Esophagus (tissue), 2 donors: ENCODE results near the gene HSPD1. TPM values are rescaled to one million over a fixed set of nuclear protein-coding genes. Genes with fewer than 3 reads are reported as not detected.
"Not testable (repeated sequence)": the region's sequence is repeated elsewhere in the genome, so short reads cannot be mapped to it uniquely, and the experiment has no call there.

Experiments
- H3K27ac ChIP-seq, 2 donors: one replicate each; pipeline ENCODE4 v1.5.1; 2013; ENCODE audit warnings: low read depth in 2 of 2, mild to moderate bottlenecking in 2 of 2, inconsistent platforms in 1 of 2, low read length in 1 of 2, moderate library complexity in 1 of 2
- H3K27me3 ChIP-seq, 2 donors: one replicate each; pipeline ENCODE4 v1.6.1; 2013; ENCODE audit warnings: low read length in 2 of 2, control low read depth in 1 of 2, mild to moderate bottlenecking in 1 of 2; ENCODE audit not compliant: insufficient read depth in 2 of 2, control insufficient read depth in 1 of 2
- H3K36me3 ChIP-seq, 2 donors: one replicate each; pipeline ENCODE4 v1.6.1; 2013; ENCODE audit warnings: low read length in 1 of 2; ENCODE audit not compliant: control insufficient read depth in 2 of 2, insufficient read depth in 2 of 2
- H3K4me1 ChIP-seq, 2 donors: one replicate each; pipeline ENCODE4 v1.6.1; 2013; ENCODE audit warnings: low read length in 1 of 2; ENCODE audit not compliant: control insufficient read depth in 2 of 2, insufficient read depth in 2 of 2
- H3K4me3 ChIP-seq, 2 donors: one replicate each; pipeline ENCODE4 v1.5.1; 2013; ENCODE audit warnings: low read length in 2 of 2, mild to moderate bottlenecking in 2 of 2, low read depth in 1 of 2, moderate library complexity in 1 of 2
- H3K9me3 ChIP-seq, 2 donors: one replicate each; pipeline ENCODE4 v1.6.1; 2013; ENCODE audit warnings: mild to moderate bottlenecking in 2 of 2, low read depth in 1 of 2, low read length in 1 of 2, moderate library complexity in 1 of 2; ENCODE audit not compliant: control insufficient read depth in 2 of 2, insufficient read depth in 1 of 2
- WGBS, 2 donors: extraction: QIAGEN DNeasy Blood & Tissue Kit; methylation state at CpG; one replicate each; pipeline ENCODE4 v1.1.7; 2013; 5-methylcytosine and 5-hydroxymethylcytosine counted together
- polyA plus RNA-seq, 2 donors: library from polyadenylated mRNA; stranded (reverse); fragments of 200-250 nt; gene quantifications; one replicate each; pipeline ENCODE4 v1.2.3, GENCODE V29; 2013
- donor health status: healthy with polysubstance abuse.
- donor health status: Bipolar disorder and iron deficiency.

Gene HSPD1
- polyA plus RNA-seq, 2 donors: 75.0 to 120 TPM

GRCh38 chr2:197472166-197472565 is 27.5 kb downstream of the HSPD1 start:
- Histone ChIP-seq H3K27me3 (no peaks in the 10 kb centered on the region), H3K4me3 (no peak overlapping the region), H3K9me3 (no peaks in the 10 kb centered on the region), H3K4me1 (no peaks in the 10 kb centered on the region), H3K36me3 (peaks cover 0 to 11% of the 10 kb centered on the region in 2 donors), H3K27ac (no peak overlapping the region)
- WGBS, 2 donors: 97 to 99% methylated on average over 5 of the region's 5 CpGs

DNA sequence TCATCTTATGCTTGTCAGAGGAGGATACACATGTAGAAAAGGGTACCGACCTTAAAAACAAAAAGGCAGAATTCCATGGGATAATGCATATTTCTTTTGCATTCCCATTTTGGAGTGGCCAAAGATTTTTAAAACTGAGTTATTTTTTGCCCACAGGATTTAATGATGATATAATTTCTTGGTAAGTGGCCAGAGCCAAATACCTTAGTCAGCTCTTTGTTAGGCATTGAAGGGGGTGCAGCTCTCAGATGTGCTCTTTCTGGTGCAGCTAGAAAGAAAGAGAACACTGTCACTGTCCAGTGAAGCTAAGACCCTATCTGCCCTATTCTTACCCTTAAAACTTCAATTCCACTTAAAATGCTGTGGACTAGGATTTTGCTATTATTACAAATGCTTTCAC is 35.5 kb downstream of the HSPD1 start:
- Histone ChIP-seq H3K27ac (no peak overlapping the region), H3K4me3 (no peak overlapping the region), H3K4me1 (no peaks in the 10 kb centered on the region), H3K27me3 (no peaks in the 10 kb centered on the region), H3K9me3 (no peaks in the 10 kb centered on the region), H3K36me3 (peaks cover 0 to 7% of the 10 kb centered on the region in 2 donors)
- WGBS, 2 donors: 49 to 70% methylated on average over 1 of the region's 1 CpG

DNA sequence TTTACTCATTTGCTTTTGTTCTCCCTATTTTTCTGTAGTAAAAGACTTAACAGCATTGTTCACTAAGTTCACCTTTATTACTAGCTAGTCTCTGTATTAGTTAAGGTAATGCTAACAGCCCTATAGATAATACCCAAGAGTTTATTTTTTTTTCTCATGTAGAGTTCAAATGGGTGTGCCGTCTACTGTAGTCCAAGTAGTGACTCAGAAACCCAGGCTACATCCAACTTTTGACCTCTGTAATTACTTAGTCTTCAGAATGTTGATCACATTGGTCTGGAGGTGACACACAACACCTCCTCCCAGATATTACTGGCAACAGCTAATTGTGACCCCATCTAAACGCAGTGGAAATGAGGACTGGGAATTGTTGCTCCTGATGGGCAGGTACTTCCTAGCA is 38.6 kb downstream of the HSPD1 start:
- H3K9me3 ChIP-seq: no peaks in the 10 kb centered on the region
- peak overlapping the region; percentile 21 to 59 for H3K27ac ChIP-seq
- H3K27me3 ChIP-seq: no peaks in the 10 kb centered on the region
- 55 to 57% methylated on average over 2 of the region's 2 CpGs for WGBS, 2 donors
- no peak overlapping the region for H3K4me3 ChIP-seq
- H3K36me3 ChIP-seq: peaks cover 0 to 7% of the 10 kb centered on the region in 2 donors
- no peaks in the 10 kb centered on the region for H3K4me1 ChIP-seq

DNA sequence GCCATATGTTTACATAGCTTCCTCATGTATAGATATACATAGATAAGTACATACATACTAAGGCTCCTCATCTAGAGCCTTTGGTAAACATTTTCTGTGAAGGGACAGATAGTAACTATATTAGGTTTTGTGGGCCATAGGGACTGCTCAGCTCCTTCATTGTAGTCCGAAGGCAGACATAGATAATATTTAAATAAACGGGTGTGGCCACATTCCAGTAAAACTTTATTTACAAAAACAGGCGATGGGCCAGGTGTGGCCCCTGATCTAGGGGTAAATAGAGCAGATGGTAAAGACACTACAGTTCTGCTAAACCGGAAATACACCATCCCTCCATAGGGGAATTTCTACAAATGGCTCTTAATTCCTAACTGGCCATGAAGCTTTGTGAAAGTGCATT is 39.0 kb downstream of the HSPD1 start:
- peak overlapping the region in 1 of 2 donors; percentile 55 for H3K27ac ChIP-seq

DNA sequence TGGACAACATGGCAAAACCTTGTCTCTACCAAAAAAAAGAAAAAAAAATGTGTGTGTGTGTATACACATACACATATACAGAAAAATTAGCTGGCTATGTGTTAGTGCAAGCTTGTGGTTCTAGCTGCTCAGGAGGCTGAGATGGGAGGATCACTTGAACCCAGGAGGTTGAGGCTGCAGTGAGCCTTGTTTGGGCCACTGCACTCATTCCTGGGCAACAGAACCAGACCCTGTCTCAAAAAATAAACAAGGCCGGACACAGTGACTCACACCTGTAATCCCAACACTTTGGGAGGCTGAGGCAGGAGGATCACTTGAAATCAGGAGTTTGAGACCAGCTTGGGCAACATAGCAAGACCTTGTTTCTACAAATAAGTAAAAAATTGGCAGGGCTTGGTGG is 44.2 kb downstream of the HSPD1 start:
- Histone ChIP-seq H3K36me3 (no peaks in the 10 kb centered on the region), H3K9me3 (no peaks in the 10 kb centered on the region), H3K27ac (no peak overlapping the region), H3K4me3 (no peak overlapping the region), H3K27me3 (no peaks in the 10 kb centered on the region), H3K4me1 (no peaks in the 10 kb centered on the region)
- 94 to 98% methylated on average over 1 of the region's 1 CpG for WGBS, 2 donors

More for the DNA sequence above, 39.0 kb downstream of the HSPD1 start:
- H3K36me3 ChIP-seq: peaks cover 0 to 7% of the 10 kb centered on the region in 2 donors
- H3K4me3 ChIP-seq: no peak overlapping the region
- no peaks in the 10 kb centered on the region for H3K9me3 ChIP-seq
- H3K27me3 ChIP-seq: no peaks in the 10 kb centered on the region
- H3K4me1 ChIP-seq: no peaks in the 10 kb centered on the region
- WGBS, 2 donors: 66 to 73% methylated on average over 4 of the region's 4 CpGs

GRCh38 chr2:197454923-197455322 is 44.7 kb downstream of the HSPD1 start:
- no peak overlapping the region for H3K27ac ChIP-seq
- no peaks in the 10 kb centered on the region for H3K27me3 ChIP-seq
- H3K9me3 ChIP-seq: no peaks in the 10 kb centered on the region
- 64 to 68% methylated on average over 2 of the region's 2 CpGs for WGBS, 2 donors
- H3K4me3 ChIP-seq: peak overlapping the region in 1 of 2 donors; percentile 63
- no peaks in the 10 kb centered on the region for H3K36me3 ChIP-seq
- no peaks in the 10 kb centered on the region for H3K4me1 ChIP-seq

GRCh38 chr2:197453914-197454398 is 45.7 kb downstream of the HSPD1 start:
- Histone ChIP-seq H3K4me3 (peak overlapping the region; percentile 63 to 74), H3K4me1 (no peaks in the 10 kb centered on the region), H3K36me3 (no peaks in the 10 kb centered on the region), H3K9me3 (no peaks in the 10 kb centered on the region), H3K27me3 (no peaks in the 10 kb centered on the region), H3K27ac (peak overlapping the region; percentile 97 to 100)
- 0 to 1% methylated on average over 11 of the region's 11 CpGs for WGBS, 2 donors

- Histone ChIP-seq H3K27ac (peak within 1 kb of the TSS; percentile 97 to 100), H3K27me3 (no peaks in the 10 kb centered on the region), H3K9me3 (no peaks in the 10 kb centered on the region), H3K4me3 (peak within 1 kb of the TSS; percentile 63 to 74), H3K36me3 (no peaks in the 10 kb centered on the region), H3K4me1 (no peaks in the 10 kb centered on the region)
- WGBS, 2 donors: 0% methylated on average over 70 of the region's 70 CpGs
Measured at GRCh38 chr2:197453123-197453913, 46.3 kb downstream of the HSPD1 start, which contains the start of gene COQ10B. Gene COQ10B (plus strand): TSS chr2:197453552. CDS start chr2:197453561, 9 bp downstream.

DNA sequence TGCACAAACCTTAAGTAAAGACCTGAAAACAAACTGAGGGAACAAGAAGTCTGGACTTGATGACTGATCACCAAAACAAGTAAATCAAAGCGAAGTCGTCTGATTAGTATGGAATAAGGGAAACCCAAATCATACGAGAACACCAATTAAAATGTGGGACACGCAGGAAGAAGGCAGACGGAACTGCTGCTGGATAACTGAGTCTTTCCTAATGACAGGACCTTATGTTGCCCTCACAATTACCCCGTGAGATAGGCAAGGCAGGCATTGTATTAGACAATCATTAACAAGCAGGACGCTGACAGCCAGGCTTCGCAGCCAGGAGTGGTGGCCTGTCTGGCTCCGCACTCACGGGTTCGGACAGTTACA is 46.9 kb downstream of the HSPD1 start:
- H3K27me3 ChIP-seq: no peaks in the 10 kb centered on the region
- peak overlapping the region; percentile 54 to 63 for H3K4me3 ChIP-seq
- no peaks in the 10 kb centered on the region for H3K36me3 ChIP-seq
- no peaks in the 10 kb centered on the region for H3K9me3 ChIP-seq
- no peaks in the 10 kb centered on the region for H3K4me1 ChIP-seq
- H3K27ac ChIP-seq: peak overlapping the region; percentile 91 to 95
- 3 to 4% methylated on average over 11 of the region's 11 CpGs for WGBS, 2 donors

DNA sequence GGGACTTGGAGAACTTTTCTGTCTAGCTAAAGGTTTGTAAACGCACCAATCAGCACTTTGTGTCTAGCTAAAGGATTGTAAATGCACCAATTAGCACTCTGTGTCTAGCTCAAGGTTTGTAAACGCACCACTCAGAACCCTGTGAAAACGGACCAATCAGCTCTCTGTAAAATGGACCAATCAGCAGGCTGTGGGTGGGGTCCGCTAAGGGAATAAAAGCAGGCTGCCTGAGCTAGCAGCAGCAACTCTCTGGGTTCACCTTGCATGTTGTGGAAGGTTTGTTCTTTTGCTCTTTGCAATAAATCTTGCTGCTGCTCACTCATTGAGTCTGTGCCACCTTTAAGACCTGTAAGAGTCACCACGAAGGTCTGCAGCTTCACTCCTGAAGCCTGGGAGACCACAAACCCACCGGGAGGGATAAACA is 48.7 kb downstream of the HSPD1 start:
- WGBS, 2 donors: 84 to 88% methylated on average over 6 of the region's 6 CpGs

More for the DNA sequence above, 48.7 kb downstream of the HSPD1 start:
- not testable (repeated sequence) for H3K4me1 ChIP-seq, H3K36me3 ChIP-seq, H3K27me3 ChIP-seq, H3K9me3 ChIP-seq, H3K4me3 ChIP-seq, H3K27ac ChIP-seq
